PFSK-1 (cell line): ENCODE results near the gene GJD2.

Experiments
- POLR2AphosphoS5 ChIP-seq: IDR thresholded peaks from 2 replicates; pipeline ENCODE4 v1.6.1; 2012; ENCODE audit warnings: low read depth, mild to moderate bottlenecking, control low read depth, low read length, moderate library complexity
- SIN3A ChIP-seq: IDR thresholded peaks from 2 replicates; pipeline ENCODE4 v1.6.1; 2012; ENCODE audit warnings: mild to moderate bottlenecking, low read length, moderate library complexity, borderline replicate concordance; ENCODE audit not compliant: insufficient read depth
- TAF1 ChIP-seq: IDR thresholded peaks from 2 replicates; pipeline ENCODE4 v1.6.1; 2012; ENCODE audit warnings: low read length, control low read depth, borderline replicate concordance; ENCODE audit not compliant: insufficient read depth

DNA sequence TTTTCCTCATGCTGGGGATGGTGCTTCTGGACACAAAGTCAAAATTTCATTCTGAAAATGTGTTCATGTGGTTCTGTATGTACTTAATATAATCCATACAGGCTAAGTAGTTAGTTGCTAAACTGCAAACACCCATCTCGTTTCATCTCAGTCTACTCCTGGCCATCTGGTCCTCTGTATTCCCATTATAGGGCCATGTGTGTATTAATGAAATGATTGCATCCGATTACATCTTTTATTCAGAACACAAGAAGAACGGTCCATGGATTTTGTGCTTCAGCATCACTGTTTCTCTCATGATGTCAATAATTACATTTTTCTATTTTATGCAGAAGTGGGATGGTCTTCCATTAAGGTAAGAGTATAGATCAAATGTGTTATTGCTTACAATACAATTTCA, 6.1 kb upstream of the GJD2 start:
- no peak for TF ChIP-seq POLR2AphosphoS5
- no peak for TF ChIP-seq TAF1
- no peak for TF ChIP-seq SIN3A
